GM12878 (cell line): ENCODE measurements around the gene ESR1. TPM values are rescaled to one million over a fixed set of nuclear protein-coding genes. Genes with fewer than 3 reads are reported as not detected.

ENCODE experiments used
- ATAC-seq: fragments of 200-7000 bp; cut with Tn5 transposase; 3 replicates; pipeline ENCODE4 v1.9.1; 2020; ENCODE audit warnings: mild to moderate bottlenecking, moderate library complexity
- BruUV-seq: library from RNA; stranded (reverse); fragments of 400-500 nt; replicated peaks from 2 replicates; lab custom pipeline; 2021; lab: Mats Ljungman, UMichigan
- CTCF ChIA-PET: fragments of 300-600 bp; sonication (Branson Sonifier 250); formaldehyde crosslinking; extraction: SDS; loops from one replicate; lab custom pipeline; 2021; ENCODE audit warnings: inconsistent platforms; lab: Yijun Ruan, JAX
- POLR2A ChIA-PET: fragments of 350-600 bp; formaldehyde crosslinking; extraction: SDS; loops from one replicate; lab custom pipeline; 2021; ENCODE audit warnings: inconsistent platforms; lab: Charles Lee
- RAD21 ChIA-PET: fragments of 300-600 bp; sonication (Branson Sonifier 250); formaldehyde crosslinking; loops from one replicate; lab custom pipeline; 2023; ENCODE audit warnings: antibody characterized with exemption; ENCODE audit not compliant: unreplicated experiment; lab: Charles Lee
- SMC1A ChIA-PET: fragments of 300-600 bp; sonication (Branson Sonifier 250); formaldehyde crosslinking; loops from one replicate; lab custom pipeline; 2023; ENCODE audit not compliant: unreplicated experiment, uncharacterized antibody; lab: Charles Lee
- DNase-seq: peaks from one replicate; pipeline ENCODE4 v3.0.0-alpha.2; 2011; ENCODE audit warnings: low read depth, low spot score
- FAIRE-seq: peaks from 3 replicates; lab custom pipeline; 2011; peaks lifted over from hg19 to GRCh38; lab: Jason Lieb, UNC
- H2AFZ ChIP-seq: 2 replicates; pipeline ENCODE4 v1.6.0; 2011; ENCODE audit warnings: low read depth, low read length, control low read depth; ENCODE audit not compliant: control insufficient read depth
- H3K27ac ChIP-seq: 2 replicates; pipeline ENCODE4 v1.5.1; 2011; ENCODE audit warnings: control low read depth; ENCODE audit not compliant: control insufficient read depth, insufficient read depth
- H3K27me3 ChIP-seq, 2 experiments: replicated peaks in 1 of 2; 2 replicates each; pipeline versions ENCODE4 v1.6.0 to v1.6.1; 2011; ENCODE audit warnings: low read length in 1 of 2; ENCODE audit not compliant: control insufficient read depth in 2 of 2, insufficient read depth in 2 of 2
- H3K36me3 ChIP-seq, 2 experiments: 2 replicates each; pipeline ENCODE4 v1.5.1; 2011; ENCODE audit warnings: low read length in 1 of 2; ENCODE audit not compliant: control insufficient read depth in 2 of 2, insufficient read depth in 2 of 2
- H3K4me1 ChIP-seq: 2 replicates; pipeline ENCODE4 v1.6.1; 2011; ENCODE audit warnings: mild to moderate bottlenecking, low read length, moderate library complexity, mixed read lengths; ENCODE audit not compliant: control insufficient read depth, insufficient read depth
- H3K4me2 ChIP-seq: 2 replicates; pipeline ENCODE4 v1.6.0; 2011; ENCODE audit warnings: control low read depth; ENCODE audit not compliant: control insufficient read depth, insufficient read depth
- H3K4me3 ChIP-seq: fragments of 200-600 bp; sonication (generic); 2 replicates; pipeline ENCODE4 v1.5.1; 2016
- H3K79me2 ChIP-seq: 2 replicates; pipeline ENCODE4 v1.6.0; 2011; ENCODE audit warnings: low read length; ENCODE audit not compliant: control insufficient read depth, insufficient read depth
- H3K9ac ChIP-seq: 2 replicates; pipeline ENCODE4 v1.8.0; 2011; ENCODE audit warnings: low read length, control low read depth, mixed read lengths; ENCODE audit not compliant: control insufficient read depth, insufficient read depth
- H3K9me3 ChIP-seq: replicated peaks from 3 replicates; pipeline ENCODE4 v1.5.1; 2011; ENCODE audit warnings: mild to moderate bottlenecking, low read length; ENCODE audit not compliant: control insufficient read depth, insufficient read depth
- H4K20me1 ChIP-seq: 2 replicates; pipeline ENCODE4 v1.6.0; 2011; ENCODE audit not compliant: control insufficient read depth, insufficient read depth
- CHD1 ChIP-seq: IDR thresholded peaks from 2 replicates; pipeline ENCODE4 v1.6.1; 2012; ENCODE audit warnings: low read depth, low read length, improper control_type of control experiment
- HDAC6 ChIP-seq: fragments of 200-600 bp; sonication (generic); IDR thresholded peaks from one replicate; pipeline ENCODE4 v1.8.0; 2017; ENCODE audit warnings: antibody characterized with exemption; ENCODE audit not compliant: unreplicated experiment
- IKZF2 ChIP-seq, 2 experiments: fragments of 450-650 bp; IDR thresholded peaks; 2 replicates each; pipeline ENCODE4 v1.6.1; 2017; ENCODE audit warnings: mild to moderate bottlenecking in 2 of 2, moderate library complexity in 2 of 2
- NR2C2 ChIP-seq: IDR thresholded peaks from 2 replicates; pipeline ENCODE4 v1.6.1; 2011; ENCODE audit warnings: borderline replicate concordance, low read depth; ENCODE audit not compliant: control insufficient read depth, insufficient read length
- RUNX3 ChIP-seq: IDR thresholded peaks from 2 replicates; pipeline ENCODE4 v1.6.1; 2012; ENCODE audit warnings: low read length, inconsistent platforms
- TCF7 ChIP-seq: IDR thresholded peaks from 2 replicates; pipeline ENCODE4 v1.6.1; 2014; ENCODE audit warnings: antibody characterized with exemption, borderline replicate concordance
- ZBED1 ChIP-seq: IDR thresholded peaks from 2 replicates; pipeline ENCODE4 v1.6.1; 2016; ENCODE audit warnings: borderline replicate concordance
- ZBTB40 ChIP-seq: fragments of 450-650 bp; IDR thresholded peaks from 2 replicates; pipeline ENCODE4 v1.6.1; 2016; ENCODE audit warnings: mild to moderate bottlenecking, moderate library complexity, borderline replicate concordance
- WGBS: methylation state at CpG from one replicate; pipeline ENCODE4 v1.1.6; 2016; ENCODE audit warnings: low lambda C conversion rate; ENCODE audit not compliant: insufficient replicate concordance, insufficient coverage; ENCODE audit errors: missing lambda C conversion rate; 5-methylcytosine and 5-hydroxymethylcytosine counted together
- in situ Hi-C: fragments of 300-500 bp; cut with MboI; formaldehyde crosslinking; loops from 9 replicates; pipeline ENCODE4 v1.14.3; 2018; ENCODE audit warnings: mixed read lengths
- intact Hi-C: fragments of 100-400 bp; cut with micrococcal nuclease; formaldehyde crosslinking; loops from one replicate; pipeline ENCODE4 v1.14.2; 2022; ENCODE audit not compliant: unreplicated experiment
- polyA plus RNA-seq, 11 experiments: library from polyadenylated mRNA; depleted of rRNA in 4 of 11; unstranded in 6 of 11; stranded (reverse) in 5 of 11; fragments of >200 nt; fragmentation: Nextera tagmentation in 4 of 11; fragmentation: Illumina TruSeq in 1 of 11; extraction: Ambion mirVana in 4 of 11; extraction: Trizol in 1 of 11; gene quantifications; 1 replicate in 1 of 11; 2 replicates in 10 of 11; pipeline versions ENCODE4 v1.2.1 to v1.2.3, GENCODE V29; 2011 to 2016; ENCODE audit warnings: inconsistent platforms in 2 of 11, missing spikeins in 2 of 11, low read depth in 1 of 11
- total RNA-seq, 4 experiments: library from RNA; depleted of rRNA in 3 of 4; stranded (reverse); fragments of >200 nt in 3 of 4; fragmentation: Illumina TruSeq in 1 of 4; extraction: Trizol in 1 of 4; gene quantifications; 2 replicates each; pipeline versions ENCODE4 v1.2.1 to v1.2.3, GENCODE V29; 2013 to 2021
- TF ChIP-seq, protein P1 (sequence below): fragments of 450-650 bp; formaldehyde crosslinking; IDR thresholded peaks from 2 replicates; pipeline ENCODE4 v1.5.0; 2022; ENCODE audit warnings: mild to moderate bottlenecking, missing genetic modification characterization

The ESR1 gene
- total and polyA plus RNA-seq, 10 of the 15 experiments (the other 5 are each of a cell fraction or from before 2014, with no cell fraction given): 0.03 to 0.51 (median 0.21) TPM; not detected in 4

GRCh38 chr6:152086223-152086873, 278.9 kb downstream of the ESR1 start:
- H3K36me3 ChIP-seq: no peaks in the 10 kb centered on the region
- H3K4me1 ChIP-seq: no peaks in the 10 kb centered on the region
- 17% methylated on average over 3 of the region's 3 CpGs for WGBS
- ChIA-PET SMC1A (no interaction called here), RAD21 (no interaction called here), POLR2A (no interaction called here), CTCF (no interaction called here)
- in situ Hi-C loops: no loop called here
- DNase-seq (no peak), ATAC-seq (no peak), FAIRE-seq (no peak)
- no peak for TF ChIP-seq CHD1
- no peak overlapping the region for H3K27ac ChIP-seq
- no peaks in the 10 kb centered on the region for H3K9me3 ChIP-seq
- intact Hi-C loops: no loop called here
- H2AFZ ChIP-seq: no peak overlapping the region
- no peak overlapping the region for H3K9ac ChIP-seq
- H3K79me2 ChIP-seq: no peaks in the 10 kb centered on the region
- BruUV-seq: no TSS peak
- no peak overlapping the region for H3K4me3 ChIP-seq
- no peaks in the 10 kb centered on the region; a peak in 1 of 4 replicates for H3K27me3 ChIP-seq
- no peak overlapping the region for H3K4me2 ChIP-seq
- no peaks in the 10 kb centered on the region for H4K20me1 ChIP-seq

DNA sequence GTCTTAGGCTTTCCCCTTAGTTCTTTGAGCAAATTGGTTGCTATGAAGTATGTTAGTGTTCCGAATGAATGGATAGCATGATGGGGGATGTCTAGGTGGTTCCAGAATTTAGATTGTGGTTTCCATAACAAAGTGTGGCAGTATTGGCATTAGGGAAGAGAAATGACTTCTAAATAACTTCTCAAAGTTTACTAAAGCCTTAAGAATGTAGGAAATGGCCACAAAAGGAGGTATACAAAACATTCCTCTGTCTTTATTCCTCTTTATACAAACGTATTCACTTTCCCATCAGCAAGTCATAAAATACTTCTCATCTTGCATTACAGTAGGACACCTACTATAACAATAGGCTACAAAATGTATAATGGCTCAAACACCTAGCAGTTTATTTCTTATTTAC, 279.6 kb downstream of the ESR1 start:
- H3K36me3 ChIP-seq: no peaks in the 10 kb centered on the region
- H4K20me1 ChIP-seq: no peaks in the 10 kb centered on the region
- ATAC-seq (no peak), FAIRE-seq (no peak), DNase-seq (no peak)
- intact Hi-C loops (no loop called here), in situ Hi-C loops (no loop called here)
- no peaks in the 10 kb centered on the region; a peak in 2 of 4 replicates for H3K27me3 ChIP-seq
- no peak overlapping the region for H3K27ac ChIP-seq
- no peak overlapping the region for H2AFZ ChIP-seq
- H3K4me2 ChIP-seq: no peak overlapping the region
- no TSS peak for BruUV-seq
- H3K4me1 ChIP-seq: no peaks in the 10 kb centered on the region
- CTCF ChIA-PET: no interaction called here
- H3K4me3 ChIP-seq: no peak overlapping the region
- RAD21 ChIA-PET: no interaction called here
- SMC1A ChIA-PET: no interaction called here
- H3K9ac ChIP-seq: no peak overlapping the region
- no peaks in the 10 kb centered on the region for H3K79me2 ChIP-seq
- 45% methylated on average over 2 of the region's 2 CpGs for WGBS
- POLR2A ChIA-PET: no interaction called here
- no peaks in the 10 kb centered on the region for H3K9me3 ChIP-seq
- no peak for TF ChIP-seq IKZF2 (IDR thresholded peaks at IDR 0.05)
- no peak for TF ChIP-seq ZBED1
- no peak for TF ChIP-seq ZBTB40
- TF ChIP-seq, protein P1, sequence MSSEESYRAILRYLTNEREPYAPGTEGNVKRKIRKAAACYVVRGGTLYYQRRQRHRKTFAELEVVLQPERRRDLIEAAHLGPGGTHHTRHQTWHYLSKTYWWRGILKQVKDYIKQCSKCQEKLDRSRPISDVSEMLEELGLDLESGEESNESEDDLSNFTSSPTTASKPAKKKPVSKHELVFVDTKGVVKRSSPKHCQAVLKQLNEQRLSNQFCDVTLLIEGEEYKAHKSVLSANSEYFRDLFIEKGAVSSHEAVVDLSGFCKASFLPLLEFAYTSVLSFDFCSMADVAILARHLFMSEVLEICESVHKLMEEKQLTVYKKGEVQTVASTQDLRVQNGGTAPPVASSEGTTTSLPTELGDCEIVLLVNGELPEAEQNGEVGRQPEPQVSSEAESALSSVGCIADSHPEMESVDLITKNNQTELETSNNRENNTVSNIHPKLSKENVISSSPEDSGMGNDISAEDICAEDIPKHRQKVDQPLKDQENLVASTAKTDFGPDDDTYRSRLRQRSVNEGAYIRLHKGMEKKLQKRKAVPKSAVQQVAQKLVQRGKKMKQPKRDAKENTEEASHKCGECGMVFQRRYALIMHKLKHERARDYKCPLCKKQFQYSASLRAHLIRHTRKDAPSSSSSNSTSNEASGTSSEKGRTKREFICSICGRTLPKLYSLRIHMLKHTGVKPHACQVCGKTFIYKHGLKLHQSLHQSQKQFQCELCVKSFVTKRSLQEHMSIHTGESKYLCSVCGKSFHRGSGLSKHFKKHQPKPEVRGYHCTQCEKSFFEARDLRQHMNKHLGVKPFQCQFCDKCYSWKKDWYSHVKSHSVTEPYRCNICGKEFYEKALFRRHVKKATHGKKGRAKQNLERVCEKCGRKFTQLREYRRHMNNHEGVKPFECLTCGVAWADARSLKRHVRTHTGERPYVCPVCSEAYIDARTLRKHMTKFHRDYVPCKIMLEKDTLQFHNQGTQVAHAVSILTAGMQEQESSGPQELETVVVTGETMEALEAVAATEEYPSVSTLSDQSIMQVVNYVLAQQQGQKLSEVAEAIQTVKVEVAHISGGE (CRISPR knock-in tag): no peak
- no peak for TF ChIP-seq RUNX3
- no peak for TF ChIP-seq TCF7
- no peak for TF ChIP-seq HDAC6
- TF ChIP-seq NR2C2: no peak
